CD4-positive, alpha-beta T cell treated with Interleukin-17A for 1 hour (primary cell): ENCODE data around the gene LCN6.
A peak's percentile ranks its signal among the peaks of the same experiment; 100 is the strongest.
"Not testable (repeated sequence)": the region's sequence is repeated elsewhere in the genome, so short reads cannot be mapped to it uniquely, and the experiment has no call there.

Source experiments
- DNase-seq: peaks from one replicate; pipeline ENCODE4 v3.0.0-alpha.2; 2020

Gene LCN6

GRCh38 chr9:136782452-136782851 lies 34.1 kb upstream of the LCN6 start:
- no peak for DNase-seq

DNA sequence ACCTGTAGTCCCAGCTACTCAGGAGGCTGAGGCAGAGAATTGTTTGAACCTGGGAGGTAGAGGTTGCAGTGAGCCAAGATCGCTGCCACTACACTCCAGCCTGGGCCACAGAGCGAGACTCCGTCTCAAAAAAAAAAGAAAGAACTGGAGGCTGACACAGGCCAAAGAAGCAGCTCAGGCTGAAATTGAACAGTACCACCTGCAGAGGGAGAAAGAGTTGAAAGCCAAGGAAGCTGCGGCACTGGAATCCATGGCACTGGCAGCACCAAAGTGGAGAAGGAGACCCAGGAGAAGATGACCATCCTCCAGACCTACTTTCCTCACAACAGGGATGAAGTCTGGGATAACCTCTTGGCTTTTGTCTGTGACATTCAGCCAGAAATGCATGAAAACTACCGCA lies 31.5 kb upstream of the LCN6 start:
- DNase-seq = no peak

GRCh38 chr9:136777359-136777758 lies 29.0 kb upstream of the LCN6 start:
- no peak for DNase-seq

- no peak for DNase-seq
Observed at GRCh38 chr9:136776947-136777346, 28.6 kb upstream of the LCN6 start.

DNA sequence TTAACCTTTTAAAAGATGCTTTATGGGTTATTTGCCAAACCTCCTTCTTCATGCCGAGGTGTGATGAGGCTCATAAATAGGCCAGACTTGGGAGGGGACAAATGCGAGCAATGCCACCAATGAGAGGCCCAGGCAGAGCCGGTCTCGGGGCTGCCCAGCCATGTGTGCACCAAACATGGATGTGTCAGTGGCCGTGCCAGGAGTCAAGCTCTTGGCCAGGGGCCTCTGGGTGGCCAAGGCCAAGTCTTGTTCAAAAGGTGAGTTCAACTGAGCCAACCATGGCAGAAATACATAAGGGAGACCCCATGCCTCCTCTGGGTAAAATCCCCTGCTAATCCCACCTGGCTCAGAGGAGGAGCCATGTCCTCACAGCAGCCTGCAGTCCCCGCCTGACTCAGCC lies 26.9 kb upstream of the LCN6 start:
- no peak for DNase-seq

GRCh38 chr9:136774416-136775045 lies 26.2 kb upstream of the LCN6 start:
- DNase-seq = no peak

DNA sequence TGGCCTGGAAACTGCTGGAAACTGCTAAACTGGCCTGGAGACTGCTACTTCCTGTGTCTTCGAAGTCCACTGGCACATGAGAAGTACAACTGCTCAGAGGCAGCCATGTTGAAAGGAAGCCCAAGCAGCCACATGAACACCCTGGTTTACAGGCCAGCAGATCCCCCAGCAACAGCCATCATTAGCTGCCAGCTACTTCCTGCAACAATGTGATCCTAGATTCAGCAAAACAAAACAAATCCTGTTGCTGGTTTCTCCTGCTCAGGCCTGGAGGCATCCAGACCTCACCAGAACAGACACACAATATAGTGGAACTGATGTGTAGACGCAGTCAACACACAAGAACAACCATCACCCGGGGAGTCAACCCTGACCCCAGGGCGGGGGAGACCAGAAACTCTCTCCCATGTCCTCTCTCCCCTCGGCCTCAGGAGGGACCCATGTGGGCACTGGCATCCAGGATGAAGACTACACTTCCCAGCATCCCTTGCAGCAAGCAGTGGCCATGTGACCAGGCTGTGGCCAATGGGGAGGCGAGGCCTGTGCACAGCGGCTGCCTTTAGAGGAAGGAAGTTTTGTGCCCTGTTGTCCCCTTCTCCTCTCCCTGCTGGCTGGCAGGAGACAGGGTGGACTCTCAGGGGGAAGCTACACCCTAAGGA lies 25.2 kb upstream of the LCN6 start:
- DNase-seq = peak; percentile 16

GRCh38 chr9:136771907-136772415 lies 23.6 kb upstream of the LCN6 start:
- DNase-seq = no peak

- peak; percentile 62 for DNase-seq
Observed at GRCh38 chr9:136769710-136770191, 21.4 kb upstream of the LCN6 start.

DNA sequence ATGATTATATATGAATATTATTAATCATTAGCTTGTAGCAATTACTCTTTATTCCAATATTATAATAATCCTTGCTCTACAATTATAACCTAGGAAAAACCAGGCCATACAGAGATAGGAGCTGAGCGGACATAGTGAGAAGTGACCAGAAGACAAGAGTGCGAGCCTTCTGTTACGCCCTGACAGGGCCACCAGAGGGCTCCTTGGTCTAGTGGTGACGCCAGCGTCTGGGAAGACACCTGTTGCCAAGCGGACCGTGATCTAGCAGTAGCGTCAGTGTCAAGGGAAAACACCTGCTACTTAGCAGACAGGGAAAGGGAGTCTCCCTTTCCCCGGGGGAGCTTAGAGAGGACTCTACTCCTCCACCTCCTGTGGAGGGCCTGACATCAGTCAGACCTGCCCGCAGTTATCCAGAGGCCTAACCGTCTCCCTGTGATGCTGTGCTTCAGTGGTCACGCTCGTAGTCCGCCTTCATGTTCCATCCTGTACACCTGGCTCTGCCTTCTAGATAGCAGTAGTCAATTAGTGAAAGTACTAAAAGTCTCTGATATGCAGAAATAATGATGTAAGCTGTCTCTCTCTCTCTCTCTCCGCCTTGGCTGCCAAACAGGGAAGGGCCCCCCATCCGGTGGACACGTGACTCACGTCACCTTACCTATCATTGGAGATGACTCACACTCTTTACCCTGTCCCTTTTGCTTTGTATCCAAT lies 18.2 kb upstream of the LCN6 start:
- DNase-seq = peak; percentile 72

GRCh38 chr9:136765745-136766409 lies 17.6 kb upstream of the LCN6 start:
- not testable (repeated sequence) for DNase-seq

DNA sequence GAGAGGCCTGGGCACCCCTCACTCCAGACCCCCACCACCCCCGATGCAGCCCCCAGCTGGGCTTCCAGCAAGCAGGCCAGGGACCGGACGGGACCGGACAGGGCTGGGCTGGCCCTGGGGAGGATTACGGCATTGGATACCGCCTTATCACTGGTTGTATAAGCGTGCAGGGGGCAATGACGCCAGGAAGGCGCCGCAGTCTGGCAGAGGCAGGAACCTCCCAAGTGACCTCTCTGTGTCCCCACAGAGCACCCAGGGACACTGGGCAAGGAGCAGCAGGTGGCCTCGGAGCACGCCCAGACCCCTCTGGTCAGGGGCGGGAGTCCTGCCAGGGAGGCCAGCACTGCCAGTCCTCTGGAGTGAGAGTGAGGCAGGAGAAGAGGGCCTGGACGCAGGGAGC lies 16.7 kb upstream of the LCN6 start:
- no peak for DNase-seq

DNA sequence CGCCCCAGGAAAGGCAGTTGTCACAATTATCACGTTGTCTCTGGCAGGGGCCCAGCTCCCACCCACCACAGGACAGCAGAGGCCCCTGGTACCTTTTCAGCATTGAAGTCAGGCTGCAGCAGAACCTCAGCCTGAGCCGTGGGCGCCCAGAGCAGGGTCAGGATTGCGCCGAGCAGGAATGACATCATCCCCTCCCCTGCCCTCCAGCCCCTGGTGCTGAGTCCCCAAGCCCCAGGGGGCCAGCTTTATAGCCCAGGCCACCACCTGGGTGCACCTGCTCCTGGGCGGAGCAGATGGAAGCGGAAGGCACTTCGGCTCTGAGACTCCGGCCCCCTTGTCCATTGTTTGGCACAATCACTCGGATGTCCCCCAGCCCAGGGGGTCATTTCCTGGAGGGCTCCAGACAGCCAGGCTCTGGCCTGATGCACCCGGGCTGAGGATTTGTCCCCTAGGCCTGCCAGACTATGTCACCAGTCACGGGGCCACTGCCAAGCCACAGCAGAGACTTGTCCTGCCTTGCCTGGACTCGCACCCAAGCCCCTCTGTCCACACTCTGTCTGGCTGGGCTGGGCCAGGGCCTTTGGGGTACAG lies 16.1 kb upstream of the LCN6 start, which contains the start of gene LCN15:
TSS of gene LCN15 (minus strand) at position 218 of the 591 bp plus-strand sequence. CDS start at position 188, 30 bp downstream.
- no peak for DNase-seq

GRCh38 chr9:136763649-136764035 lies 15.3 kb upstream of the LCN6 start:
- no peak for DNase-seq

- peak; percentile 43 for DNase-seq
Observed at GRCh38 chr9:136762915-136763648, 14.8 kb upstream of the LCN6 start.

- DNase-seq = no peak
Observed at GRCh38 chr9:136762221-136762691, 13.9 kb upstream of the LCN6 start.

DNA sequence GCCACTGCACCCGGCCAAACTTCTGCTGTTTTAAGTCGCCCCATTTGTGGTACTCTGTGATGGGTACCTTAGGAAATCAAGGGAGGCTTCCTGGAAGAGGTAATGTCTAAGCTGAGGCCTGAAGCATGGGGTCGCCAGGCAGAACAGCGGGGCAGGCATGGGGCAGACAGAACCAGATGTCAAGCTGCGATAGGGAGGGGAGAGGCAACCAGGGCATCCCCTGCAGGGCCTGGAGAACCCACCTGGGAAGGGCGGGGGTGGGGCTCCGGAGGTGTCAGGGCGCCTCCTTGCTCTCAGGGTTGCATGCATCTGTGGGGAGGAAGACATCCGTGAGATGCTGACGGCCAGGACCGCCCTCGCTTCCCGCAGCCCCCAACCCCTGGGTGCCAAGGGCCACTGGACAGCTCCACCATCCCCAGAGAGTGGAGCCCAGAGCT lies 13.2 kb upstream of the LCN6 start:
- DNase-seq = no peak

DNA sequence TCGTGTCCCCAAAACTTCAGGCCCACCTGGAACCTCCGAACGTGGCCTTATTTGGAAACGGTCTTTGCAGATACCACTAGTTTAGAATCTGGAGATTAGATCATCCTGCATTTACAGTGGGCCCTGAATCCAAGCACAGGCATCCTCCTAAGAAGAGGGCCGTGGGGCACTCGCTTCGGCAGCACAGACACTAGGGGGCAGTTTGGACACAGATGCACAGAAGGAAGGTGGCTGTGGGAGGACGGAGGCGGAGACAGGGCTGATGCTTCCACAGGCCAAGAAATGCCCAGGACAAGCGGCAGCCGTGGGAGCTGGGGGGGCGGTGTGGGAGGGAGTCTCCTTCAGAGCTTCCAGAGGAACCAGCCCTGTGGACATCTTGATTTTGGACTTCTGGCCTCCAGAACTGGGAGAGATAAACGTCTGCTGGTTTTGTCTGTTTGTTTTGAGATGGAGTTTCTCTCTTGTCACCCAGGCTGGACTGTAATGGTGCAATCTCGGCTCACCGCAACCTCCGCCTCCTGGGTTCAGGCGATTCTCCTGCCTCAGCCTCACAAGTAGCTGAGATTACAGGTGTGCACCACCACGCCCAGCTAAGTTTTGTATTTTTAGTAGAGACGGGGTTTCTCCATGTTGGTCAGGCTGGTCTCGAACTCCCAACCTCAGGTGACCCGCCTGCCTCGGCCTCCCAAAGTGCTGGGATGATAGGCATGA lies 12.7 kb upstream of the LCN6 start:
- not testable (repeated sequence) for DNase-seq

DNA sequence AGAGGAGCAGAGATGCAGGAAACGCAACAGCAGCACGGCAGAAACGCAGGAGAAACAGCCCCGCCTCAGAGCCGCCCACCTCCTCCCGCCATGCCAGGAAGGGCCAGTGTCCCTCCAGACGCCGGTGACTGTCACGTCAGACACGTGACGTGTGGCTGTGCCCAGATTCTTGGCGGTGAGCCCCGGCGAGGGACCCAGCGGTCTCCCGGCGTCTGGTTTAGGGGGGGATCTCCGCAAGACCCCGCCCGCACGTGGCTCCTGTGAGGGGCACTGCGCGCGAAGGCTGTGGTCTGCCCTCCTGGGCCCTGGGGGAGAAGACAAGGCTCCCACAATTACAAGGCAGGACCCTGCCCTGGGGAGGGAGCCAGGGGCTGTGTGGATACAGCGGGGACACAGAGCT lies 12.1 kb upstream of the LCN6 start:
- no peak for DNase-seq

- DNase-seq = no peak
Observed at GRCh38 chr9:136759436-136760325, 11.4 kb upstream of the LCN6 start.
